HG02571 (cell line): ENCODE measurements around the gene CST9.

Experiments
- ATAC-seq: cut with Tn5 transposase; IDR thresholded peaks from one replicate; pipeline ENCODE4 v1.9.1; 2021; ENCODE audit warnings: mild to moderate bottlenecking, moderate library complexity; ENCODE audit not compliant: unreplicated experiment

The CST9 gene, protein sequence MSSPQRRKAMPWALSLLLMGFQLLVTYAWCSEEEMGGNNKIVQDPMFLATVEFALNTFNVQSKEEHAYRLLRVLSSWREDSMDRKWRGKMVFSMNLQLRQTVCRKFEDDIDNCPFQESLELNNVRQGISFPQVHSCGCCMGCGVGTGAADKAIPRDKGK

DNA sequence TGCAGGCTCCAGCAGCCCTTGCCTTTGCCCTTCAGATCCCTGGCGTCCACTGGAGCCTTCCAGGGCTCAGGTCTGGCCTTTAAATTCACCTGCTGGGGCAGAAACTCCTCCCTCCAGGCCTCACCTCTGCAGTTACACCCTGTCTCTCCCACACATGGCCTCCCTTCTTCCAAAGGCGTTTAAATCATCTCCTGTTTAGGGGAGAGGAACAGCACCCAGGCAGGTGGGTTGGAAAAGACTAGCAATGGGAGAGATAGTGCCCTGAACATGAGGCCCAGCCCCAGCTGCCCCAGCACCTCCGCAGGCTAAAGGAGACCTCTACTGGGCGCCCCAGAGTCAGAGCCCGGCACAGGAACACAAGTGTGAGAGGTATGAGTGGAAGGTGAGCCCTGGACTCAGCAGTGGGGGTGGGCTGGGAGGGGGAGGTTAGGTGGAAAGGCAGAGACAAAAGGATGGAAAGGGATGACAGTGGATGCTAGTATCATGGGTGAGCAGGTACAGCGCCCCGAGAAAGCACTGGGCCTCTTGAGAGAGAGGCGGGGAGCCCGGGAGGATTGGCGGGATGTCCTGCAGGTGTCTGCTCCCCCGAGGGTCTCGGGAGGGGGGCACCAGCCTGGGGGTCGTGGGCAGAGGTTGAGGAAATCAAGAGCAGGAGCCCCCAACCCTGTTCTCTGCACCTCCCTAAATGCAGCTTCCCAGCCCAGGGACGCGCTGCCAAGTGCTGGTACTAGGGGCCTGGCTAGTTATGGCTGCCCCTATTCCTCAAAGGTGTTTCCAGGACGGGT, at the start of gene CST9:
Gene CST9 (minus strand): TSS at position 51 of the 785 bp plus-strand sequence. CDS start 53 bp downstream, outside the sequence.
- ATAC-seq: no peak

DNA sequence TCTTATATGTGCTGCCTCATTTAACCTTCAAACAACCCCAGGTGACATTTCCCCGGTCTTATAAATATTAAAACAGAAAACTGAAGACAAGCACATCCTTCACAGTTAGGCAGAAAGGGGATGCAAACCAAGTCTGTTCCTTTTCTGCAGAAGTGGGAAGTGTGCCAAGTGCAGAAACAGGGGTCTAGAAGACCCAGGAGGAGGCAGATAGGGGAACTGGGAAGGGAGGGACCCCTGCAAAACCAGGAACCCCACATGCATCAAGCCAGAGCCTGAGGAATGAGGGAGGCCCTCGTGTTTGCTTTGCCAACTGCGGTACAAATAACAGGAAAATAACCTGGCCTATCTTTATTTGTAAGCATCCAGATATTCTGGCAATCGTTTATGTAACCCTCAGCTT, 49.0 kb upstream of the CST9 start:
- ATAC-seq: no peak

DNA sequence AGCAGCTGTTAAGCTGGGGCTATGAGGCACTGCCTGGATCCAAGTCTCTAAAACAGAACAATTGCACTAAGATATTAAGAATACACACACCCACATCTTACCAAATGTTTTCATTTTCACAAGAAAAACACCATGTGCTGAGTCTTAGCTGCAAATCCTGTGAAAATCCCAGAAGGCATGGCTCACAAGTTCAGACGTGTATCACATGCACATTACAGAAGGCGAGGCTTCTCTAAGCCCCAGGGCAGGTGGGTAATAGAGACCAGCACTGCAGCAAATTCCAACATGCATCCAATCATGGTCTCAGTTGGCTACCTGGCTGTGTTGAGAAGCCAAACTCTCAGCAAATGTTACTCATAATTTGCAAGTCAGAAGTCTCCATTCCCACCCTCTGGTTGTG, 48.3 kb upstream of the CST9 start:
- ATAC-seq: no peak

DNA sequence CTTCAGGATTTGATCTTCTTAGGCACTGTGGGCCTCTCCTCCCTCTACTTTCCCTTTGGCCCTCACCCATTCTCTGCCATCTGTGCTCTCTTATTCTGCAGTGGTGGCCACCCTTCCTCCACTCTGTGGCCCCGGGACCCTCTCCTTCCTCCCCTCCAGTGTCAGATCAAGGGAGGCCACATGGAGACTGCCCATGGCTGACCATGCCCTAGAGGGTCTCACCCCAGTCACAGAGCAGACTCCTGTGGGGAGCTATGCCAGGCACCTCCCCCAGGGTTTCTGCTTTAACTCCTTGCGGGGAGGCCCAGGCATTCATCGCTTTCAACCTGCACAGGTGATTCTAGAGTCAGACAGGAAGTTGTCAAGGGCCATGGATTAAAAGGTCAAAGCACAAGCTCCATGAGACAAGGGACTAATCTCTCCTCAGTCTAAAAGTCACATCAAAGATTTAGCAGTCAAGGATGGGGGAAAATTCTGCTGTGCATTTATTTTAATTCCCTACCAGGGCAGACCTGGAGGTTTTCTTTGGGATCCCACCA, 47.8 kb upstream of the CST9 start:
- ATAC-seq: no peak

DNA sequence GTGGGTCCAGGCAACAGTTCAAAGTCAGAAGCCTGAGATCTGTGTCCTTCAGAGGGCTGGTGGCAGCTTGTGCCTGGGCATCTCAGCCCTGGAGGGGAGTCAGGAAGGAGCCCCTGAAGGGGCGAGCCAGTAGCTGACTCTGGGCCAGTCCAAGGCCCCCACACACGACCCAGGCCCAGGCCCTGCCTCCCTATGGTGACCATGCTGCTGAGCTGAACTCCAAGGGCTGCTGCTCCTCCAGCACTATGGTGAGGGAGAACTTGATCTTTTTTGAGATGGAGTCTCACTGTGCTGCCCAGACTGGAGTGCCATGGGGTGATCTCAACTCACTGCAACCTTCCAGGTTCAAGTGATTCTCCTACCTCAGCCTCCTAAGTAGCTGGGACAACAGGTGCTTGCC, 47.2 kb upstream of the CST9 start:
- no peak for ATAC-seq

DNA sequence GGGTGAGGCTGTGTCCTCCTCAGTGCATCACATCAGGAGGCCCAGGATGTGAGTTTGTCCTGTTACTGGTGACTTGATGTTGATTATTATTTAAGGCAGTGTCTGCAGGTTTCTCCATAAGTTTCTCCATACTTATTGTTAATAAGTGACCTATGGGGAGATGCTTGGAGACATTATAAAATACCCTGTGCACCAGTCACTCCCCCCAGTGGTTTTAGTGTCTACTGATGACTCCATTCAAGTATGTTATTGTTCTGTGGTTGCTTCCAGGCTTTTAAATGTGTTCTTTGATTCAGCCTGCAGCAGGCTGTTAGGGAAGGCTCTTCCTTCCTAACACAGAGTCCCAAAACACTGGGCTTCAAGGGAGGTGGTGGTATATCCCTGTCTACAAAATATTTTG, 46.7 kb upstream of the CST9 start:
- no peak for ATAC-seq

DNA sequence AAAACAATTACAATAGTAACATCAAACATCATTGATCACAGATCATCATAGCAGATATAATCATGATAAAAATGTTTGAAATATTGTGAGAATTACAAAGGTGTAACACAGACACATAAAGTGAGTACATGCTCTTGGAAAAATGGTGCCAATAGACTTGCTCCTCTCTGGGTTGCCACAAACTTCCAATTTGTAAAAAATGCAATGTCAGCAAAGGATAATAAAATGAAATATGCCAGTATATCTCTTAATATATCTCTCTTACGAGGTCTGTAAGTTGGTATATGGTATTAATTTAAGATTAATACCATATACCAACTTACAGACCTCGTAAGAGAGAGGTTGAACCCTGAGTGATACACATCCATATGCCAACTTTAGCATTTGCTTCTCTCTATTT, 45.4 kb upstream of the CST9 start:
- no peak for ATAC-seq

DNA sequence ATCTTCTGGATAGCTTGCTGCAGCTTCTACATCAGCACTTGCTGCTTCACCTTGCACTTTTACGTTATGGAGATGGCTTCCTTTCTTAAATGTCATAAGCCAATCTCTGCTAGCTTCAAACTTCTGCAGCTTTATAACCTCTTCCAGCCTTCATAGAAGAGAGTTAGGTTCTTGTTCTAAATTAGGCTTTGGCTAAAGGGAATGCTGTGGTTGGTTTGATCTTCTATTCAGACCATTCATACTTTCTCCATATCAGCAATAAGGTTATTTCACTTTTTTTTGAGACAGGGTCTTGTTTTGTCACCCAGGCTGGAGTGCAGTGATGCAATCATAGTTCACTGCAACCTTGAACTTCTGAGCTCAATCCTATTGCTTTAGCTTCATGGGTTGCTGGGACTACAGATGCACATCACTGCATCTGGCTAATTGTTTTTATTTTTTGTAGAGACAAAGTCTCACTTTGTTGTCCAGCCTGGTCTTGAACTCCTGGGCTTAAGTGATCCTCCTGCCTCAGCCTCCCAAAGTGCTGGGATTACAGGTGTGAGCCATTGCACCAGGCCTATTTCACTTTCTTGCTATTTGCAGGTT, 44.2 kb upstream of the CST9 start:
- no peak for ATAC-seq

DNA sequence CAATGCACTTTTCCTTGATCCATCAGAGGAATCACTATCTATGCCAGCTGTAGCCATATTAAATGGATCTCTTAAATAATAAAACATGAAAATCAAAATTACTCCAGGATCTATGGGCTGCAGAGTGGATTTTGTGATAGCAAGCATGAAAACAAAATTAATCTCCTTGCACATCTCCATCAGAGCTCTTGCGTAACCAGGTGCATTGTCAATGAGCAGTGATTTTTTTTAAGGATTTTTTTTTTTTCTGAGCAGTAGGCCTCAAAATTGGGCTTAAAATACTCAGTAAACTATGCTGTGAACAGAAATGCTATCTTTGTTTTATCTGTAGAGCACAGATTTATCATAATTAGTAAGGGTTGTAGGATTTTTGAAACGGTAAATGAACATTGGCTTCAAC, 43.5 kb upstream of the CST9 start:
- ATAC-seq: no peak

DNA sequence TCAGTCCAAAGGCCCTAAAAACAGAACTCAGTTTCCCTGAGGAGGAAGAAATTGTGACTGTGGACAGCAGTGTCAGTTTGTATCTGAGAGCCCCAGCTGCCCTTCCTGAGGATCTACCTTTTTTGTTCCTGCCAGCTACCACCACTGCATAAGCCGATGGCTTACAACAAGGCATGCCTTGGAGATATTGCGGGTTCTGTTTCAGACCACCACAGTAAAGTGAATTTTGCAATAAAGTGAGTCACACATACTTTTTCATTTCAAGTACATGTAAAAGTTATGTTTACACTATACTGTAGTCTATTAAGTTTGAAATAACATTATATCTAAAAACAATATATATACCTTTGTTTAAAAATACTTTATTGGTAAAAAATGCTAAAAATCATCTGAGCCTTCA, 41.6 kb upstream of the CST9 start:
- no peak for ATAC-seq

DNA sequence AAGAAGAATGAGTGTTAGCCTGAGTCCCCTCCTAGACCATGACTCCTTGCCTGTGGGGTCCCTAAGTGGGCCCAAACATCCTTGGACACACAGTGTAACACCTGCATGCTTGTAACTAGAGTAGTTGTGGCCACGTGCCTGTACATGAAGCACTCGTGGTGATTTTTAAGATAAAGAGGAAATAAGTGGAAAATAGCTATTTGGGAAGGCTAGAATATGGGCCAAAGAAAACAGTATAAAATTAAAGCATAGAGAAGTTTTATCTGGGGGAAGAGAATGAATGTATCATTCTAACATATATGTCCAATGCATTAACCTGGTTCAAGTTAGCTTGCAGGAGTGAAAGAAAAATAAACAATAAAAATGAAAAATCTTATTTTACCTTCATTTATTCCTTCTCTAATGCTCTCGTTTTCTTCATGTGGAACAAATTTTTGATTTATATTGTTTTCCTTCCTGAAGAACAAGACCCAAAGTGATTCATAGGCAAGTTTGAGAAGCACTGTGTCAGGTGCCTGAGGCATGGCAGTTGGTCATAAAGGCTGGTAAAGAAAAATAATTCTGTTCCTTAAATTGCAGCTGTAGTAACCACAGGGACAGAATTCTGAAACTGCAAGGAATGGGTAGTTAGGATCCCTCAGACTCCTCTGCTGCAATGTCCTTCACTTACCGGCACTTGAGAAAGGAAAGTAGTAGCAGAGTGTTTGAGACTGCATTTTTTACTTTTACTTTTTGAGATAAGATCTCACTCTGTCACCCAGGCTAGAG, 40.6 kb upstream of the CST9 start:
- no peak for ATAC-seq

DNA sequence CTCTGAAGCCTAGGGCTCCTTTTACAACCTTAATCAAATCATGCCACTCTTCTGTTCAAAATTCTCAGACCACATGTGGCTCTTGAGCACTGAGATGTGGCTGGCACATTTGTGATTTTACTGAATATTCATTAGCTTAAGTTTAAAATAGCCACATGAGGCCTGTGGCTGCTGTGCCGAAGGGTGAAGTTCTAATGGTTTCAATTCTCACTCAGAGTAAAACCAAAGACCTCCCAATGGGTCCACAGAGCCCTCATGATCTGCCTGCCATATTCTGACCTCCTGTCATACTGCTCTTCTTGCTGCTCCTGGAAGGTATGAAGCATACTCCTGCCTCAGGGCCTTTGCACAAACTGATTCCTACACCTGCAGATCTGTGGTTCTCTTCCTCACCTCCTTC, 39.9 kb upstream of the CST9 start:
- no peak for ATAC-seq

DNA sequence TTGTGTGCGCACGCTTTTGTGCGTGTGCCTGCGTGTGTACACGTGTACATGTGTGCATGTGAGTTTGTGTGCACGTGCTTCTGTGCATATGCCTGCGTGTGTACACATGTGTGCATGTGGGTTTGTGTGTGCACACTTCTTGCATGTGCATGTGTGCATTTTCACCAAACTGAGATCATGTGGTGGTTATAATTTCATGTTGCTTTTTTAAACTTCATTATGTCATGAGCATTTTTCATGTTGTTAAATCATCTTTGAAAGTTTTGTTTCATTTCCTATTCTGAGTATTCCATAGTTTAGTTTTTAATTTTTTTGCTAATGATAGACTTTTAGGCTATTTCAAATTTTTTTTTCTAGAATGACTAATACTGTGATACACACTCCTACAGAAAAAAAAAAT, 38.4 kb upstream of the CST9 start:
- no peak for ATAC-seq

DNA sequence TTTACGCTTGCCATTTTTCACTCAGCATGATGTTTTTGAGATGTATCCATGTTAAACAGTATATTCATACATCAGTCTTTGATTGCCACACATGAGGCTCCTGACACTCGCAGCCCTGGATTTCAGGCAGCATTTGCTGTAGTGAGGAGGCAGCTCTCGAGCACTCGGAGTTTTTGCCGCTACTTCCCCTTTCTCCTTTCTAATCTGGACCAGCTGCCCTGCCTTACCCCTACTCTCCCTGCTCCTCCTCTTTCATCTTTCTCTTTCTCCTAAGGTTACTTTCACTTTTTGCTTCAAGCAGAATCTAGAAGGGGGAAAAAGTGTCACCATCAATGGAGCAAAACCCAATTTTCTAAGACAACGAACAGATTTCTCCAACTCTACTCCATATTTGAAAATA, 37.9 kb upstream of the CST9 start:
- no peak for ATAC-seq

DNA sequence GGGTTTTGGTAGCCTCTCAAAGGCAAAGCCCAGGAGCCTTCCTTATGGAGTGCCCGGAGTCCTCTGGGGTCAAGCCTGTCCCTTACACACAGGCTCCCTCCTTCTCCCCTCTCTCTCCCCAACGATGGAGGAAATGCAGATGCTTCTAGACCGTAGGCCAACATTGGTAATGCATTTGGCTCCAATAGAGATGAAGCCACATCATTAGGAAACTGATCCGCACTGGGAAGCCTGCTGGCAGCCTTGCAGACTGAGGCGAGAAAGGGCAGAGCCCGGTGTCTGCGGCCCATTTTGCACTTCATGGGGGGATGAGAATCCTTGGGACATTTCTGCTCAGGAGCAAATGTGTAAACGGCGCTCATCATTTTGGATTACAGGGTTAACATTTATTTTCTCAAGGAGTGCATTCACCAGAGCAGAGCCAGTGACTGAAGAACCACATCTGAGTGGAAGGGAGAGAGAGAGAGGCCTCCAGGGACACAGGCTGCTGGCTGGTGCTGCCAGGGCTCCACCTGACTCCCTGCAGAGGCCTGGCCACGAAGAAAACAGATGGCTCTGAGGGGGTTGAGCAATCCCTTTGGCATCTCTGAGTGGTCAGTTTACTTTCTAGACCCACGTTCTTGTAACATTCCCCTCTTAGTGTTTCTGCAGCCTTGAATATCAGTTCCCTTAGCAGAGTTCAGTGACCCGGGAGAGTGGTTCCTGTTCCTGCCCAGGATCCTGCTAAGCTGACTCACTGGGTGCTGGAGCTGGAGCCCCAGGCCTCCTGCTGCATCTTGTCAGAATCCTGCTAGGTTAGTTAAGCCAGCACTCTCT, 36.4 kb upstream of the CST9 start:
- no peak for ATAC-seq

DNA sequence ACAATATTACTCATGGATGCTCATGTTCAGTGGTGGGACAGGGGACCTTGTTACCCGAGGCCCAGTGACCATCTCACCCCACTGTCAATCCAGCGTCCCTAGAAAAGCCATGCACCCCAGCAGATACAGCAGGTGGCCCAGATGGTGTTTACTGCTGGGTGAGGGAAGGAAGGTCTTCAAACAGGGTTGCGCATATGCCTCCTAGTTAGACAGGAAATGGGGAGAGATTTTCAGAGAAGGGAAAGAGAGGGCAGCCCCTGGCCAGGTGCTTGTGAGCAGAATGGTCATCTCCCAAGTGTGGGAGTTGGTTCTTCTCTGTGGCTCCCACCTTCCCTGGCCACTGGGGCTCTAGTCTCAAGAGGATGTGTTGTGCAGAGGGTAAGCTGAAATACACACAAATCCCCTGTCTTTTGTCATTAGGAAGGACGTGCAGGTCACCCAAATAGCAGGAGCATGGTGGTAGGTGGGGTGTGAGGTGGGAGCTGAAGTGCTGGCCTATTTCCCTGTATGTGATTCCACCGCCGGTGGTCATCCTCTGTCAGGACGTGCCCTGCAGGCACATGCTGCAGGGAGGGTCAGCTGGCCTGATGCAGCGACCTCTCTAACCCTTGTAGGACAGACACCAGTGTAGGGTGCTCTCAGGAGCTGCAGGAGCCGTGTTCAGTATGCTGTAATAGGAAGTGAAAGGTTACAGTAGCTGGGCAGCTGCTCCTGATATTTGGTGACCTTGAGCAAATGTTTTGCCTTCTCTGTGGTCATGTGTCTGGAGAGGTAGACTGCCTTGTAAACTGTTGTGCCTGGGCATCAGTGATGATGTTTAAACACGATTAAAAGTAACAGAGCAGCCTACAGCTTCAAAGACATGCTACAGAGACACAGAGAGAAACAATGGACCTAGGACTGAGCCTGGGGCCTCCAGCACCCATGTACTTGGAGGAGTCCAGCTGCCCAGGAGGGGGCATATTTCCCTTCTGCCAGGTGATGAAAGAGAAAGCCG, 35.3 kb upstream of the CST9 start:
- ATAC-seq: no peak

DNA sequence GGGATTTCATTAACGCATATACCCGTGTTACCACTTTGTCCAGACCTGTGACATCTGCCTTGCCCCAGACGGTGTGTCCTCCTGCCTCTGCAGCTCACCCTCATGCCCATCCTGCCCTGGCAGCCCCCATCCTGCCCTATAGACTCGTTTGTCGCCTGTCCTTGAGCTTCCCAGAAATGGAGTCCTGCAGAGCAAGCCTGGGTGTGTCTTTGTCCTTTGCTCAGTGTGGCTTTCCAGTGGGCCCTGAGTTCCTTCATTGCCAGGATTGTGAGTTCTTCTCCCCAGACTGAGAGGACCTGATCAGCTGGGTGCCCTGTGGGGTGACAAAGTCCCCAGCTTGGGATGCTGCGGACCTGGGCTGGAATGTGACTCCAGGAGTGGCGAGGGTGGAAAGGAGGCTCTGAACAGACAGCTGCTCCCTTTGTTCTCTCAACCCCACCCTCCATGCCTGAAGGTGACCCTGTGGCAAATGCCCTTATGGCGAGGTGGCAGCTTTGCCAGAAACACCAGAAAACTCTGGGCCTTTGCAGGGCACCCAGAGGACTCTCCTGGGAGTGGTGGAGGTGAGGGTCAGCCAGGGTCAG, 34.4 kb upstream of the CST9 start:
- no peak for ATAC-seq

DNA sequence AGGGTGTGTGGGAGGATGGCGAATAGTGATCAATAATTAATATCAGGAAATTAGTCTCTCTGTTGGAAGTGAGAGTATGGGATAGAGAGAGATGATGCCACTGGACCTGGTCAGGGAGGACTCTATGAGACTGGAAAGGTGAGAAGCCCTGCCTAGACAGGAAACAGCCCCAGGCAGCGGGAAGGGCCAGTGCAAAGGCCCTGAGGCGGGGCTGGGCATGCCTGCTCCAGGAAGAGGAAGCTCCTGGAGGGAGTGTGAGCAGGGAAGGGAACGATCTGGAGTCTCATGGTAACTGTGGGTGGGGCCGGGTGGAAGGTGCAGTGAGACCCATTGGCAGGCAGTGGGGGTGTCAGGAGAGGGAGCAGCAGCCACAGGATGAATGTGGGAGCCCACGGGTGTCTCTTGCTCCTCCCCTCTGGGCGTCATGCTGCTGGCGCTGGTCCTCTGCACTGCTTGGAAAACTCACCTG, 33.8 kb upstream of the CST9 start:
- ATAC-seq: no peak

DNA sequence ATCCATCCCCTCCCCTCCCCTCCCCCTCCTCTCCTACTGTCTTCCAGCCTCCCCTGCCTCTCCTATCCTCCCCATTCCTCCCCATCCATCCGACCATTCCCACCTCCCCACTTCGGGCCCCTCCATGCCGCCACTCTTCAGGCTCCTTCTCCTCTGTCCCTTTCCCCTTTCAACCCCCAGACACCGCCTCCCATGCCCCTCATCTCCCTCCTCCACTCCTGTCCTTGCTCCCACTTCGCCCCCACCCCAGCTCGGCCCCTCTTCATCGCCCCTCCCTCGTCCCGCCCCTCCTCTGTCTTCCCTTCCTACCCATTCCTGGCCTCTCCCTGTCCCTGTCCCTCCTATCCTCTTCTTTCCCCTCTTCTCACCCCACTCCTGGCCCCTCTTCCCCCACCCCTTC, 32.6 kb upstream of the CST9 start:
- ATAC-seq: no peak
